Esophagus squamous epithelium (tissue), 4 donors: Measurements from ENCODE around the gene SFMBT2.

Experiments
- CTCF ChIP-seq, 6 experiments: fragments of 450-650 bp in 4 of 6; fragments of 200-600 bp in 2 of 6; sonication (generic) in 2 of 6; IDR thresholded peaks; one replicate each; pipeline ENCODE4 v1.5.1; 2016 to 2019; ENCODE audit warnings: antibody characterized with exemption in 6 of 6, mild to moderate bottlenecking in 4 of 6, moderate library complexity in 4 of 6
- POLR2A ChIP-seq, 4 donors: fragments of 450-650 bp; IDR thresholded peaks; one replicate each; pipeline ENCODE4 v1.6.1; 2017; ENCODE audit warnings: antibody characterized with exemption in 4 of 4, mild to moderate bottlenecking in 4 of 4, moderate library complexity in 3 of 4

- TF ChIP-seq POLR2A (IDR thresholded peaks at IDR 0.05) (no peak), CTCF (IDR thresholded peaks at IDR 0.05) (no peak)
These were observed 46.9 kb upstream of the SFMBT2 start for GRCh38 chr10:7457478-7458316.
